Transverse colon (tissue), 4 donors: ENCODE results near the gene HES7. TPM values are rescaled to one million over a fixed set of nuclear protein-coding genes. Genes with fewer than 3 reads are reported as not detected.

Experiments used
- DNase-seq: peaks from one replicate; pipeline ENCODE4 v3.0.0-alpha.2; 2019
- H3K27ac ChIP-seq, 4 donors: fragments of 200-600 bp; sonication (generic); 2 replicates each; pipeline ENCODE4 v1.5.1; 2016 to 2018; ENCODE audit warnings: inconsistent platforms in 4 of 4
- H3K27me3 ChIP-seq: fragments of 200-600 bp; sonication (generic); 2 replicates; pipeline ENCODE4 v1.5.1; 2017; ENCODE audit warnings: inconsistent platforms
- H3K36me3 ChIP-seq, 4 donors: fragments of 200-600 bp; sonication (generic); 2 replicates each; pipeline ENCODE4 v1.5.1; 2017 to 2019; ENCODE audit warnings: inconsistent platforms in 4 of 4
- H3K4me1 ChIP-seq, 4 donors: fragments of 200-600 bp; sonication (generic); 2 replicates each; pipeline ENCODE4 v1.5.1; 2017 to 2020; ENCODE audit warnings: inconsistent platforms in 4 of 4
- H3K4me3 ChIP-seq, 4 donors: fragments of 200-600 bp; sonication (generic); 1 replicate in 1 of 4; 2 replicates in 3 of 4; pipeline versions ENCODE4 v1.5.1 to v1.6.1; 2017 to 2019; ENCODE audit warnings: inconsistent platforms in 4 of 4
- H3K9me3 ChIP-seq, 2 donors: fragments of 200-600 bp; sonication (generic); 2 replicates each; pipeline ENCODE4 v1.5.1; 2017 to 2019; ENCODE audit warnings: inconsistent platforms in 2 of 2
- EP300 ChIP-seq: sonication (generic); formaldehyde crosslinking; IDR thresholded peaks from one replicate; pipeline ENCODE4 v1.6.1; 2017; ENCODE audit warnings: antibody characterized with exemption, low read depth
- POLR2A ChIP-seq: fragments of 450-650 bp; IDR thresholded peaks from one replicate; pipeline ENCODE4 v1.6.1; 2016; ENCODE audit warnings: antibody characterized with exemption, mild to moderate bottlenecking, moderate library complexity
- POLR2AphosphoS5 ChIP-seq, 3 donors: sonication (generic); formaldehyde crosslinking; IDR thresholded peaks; one replicate each; pipeline ENCODE4 v1.6.1; 2016; ENCODE audit warnings: antibody characterized with exemption in 3 of 3
- WGBS, 2 donors: methylation state at CpG; one replicate each; pipeline ENCODE4 v1.1.5; 2018; ENCODE audit warnings: low coverage in 1 of 2; 5-methylcytosine and 5-hydroxymethylcytosine counted together
- in situ Hi-C, 4 donors: fragments of 200-750 bp; cut with MboI; loops; one replicate each; pipeline versions ENCODE4 v1.15.0 to v1.15.1; 2017; ENCODE audit warnings: low sequenced_read_pairs in 3 of 4, low pct_ligation_motif_present in 1 of 4, low pct_unique_long_range_greater_than_20kb in 1 of 4
- intact Hi-C: fragments of 100-400 bp; cut with DNase I; formaldehyde crosslinking; loops from one replicate; pipeline ENCODE4 v1.15.1; 2023; ENCODE audit warnings: low total_unique reads
- total RNA-seq, 4 donors: library from RNA; depleted of rRNA; stranded (reverse); fragments of >200 nt; gene quantifications; one replicate each; pipeline ENCODE4 v1.1.0, GENCODE V29; 2016
- TF ChIP-seq, protein P1 (sequence below), 5 experiments: fragments of 200-600 bp in 3 of 5; fragments of 450-650 bp in 2 of 5; sonication (generic) in 3 of 5; IDR thresholded peaks; 1 replicate in 2 of 5; 2 replicates in 3 of 5; pipeline ENCODE4 v1.5.1; 2016 to 2017; ENCODE audit warnings: antibody characterized with exemption in 5 of 5, inconsistent platforms in 3 of 5, mild to moderate bottlenecking in 2 of 5, moderate library complexity in 1 of 5

The HES7 gene
- total RNA-seq, 4 donors from 2014 or later = not detected

DNA sequence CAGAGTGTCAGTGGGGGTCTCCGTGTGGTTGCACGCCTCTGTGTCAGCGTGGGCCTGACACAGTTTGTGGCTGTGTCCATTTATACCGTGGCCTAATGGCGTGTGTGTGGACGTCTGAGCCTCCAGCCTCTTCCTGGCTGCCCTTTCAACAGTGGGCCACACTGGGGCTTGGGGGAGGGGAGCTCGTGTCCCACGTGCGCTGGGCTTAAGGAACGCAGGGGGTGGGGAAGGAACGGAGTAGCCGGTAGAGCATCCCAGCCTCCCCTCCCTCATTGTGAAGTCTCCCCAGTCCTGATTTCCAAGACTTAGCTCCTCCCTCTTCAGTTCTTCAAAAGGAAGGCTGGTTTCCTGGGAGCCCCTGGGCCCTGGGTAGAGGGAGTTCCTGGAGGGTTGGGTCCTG, 9.5 kb upstream of the HES7 start:
- H3K4me1 ChIP-seq = peaks cover 0 to 10% (median 9%) of the 10 kb centered on the region in 4 donors
- WGBS, 2 donors = 75% methylated on average over 12 of the region's 12 CpGs; no CpG with 5 or more reads in 1 of the 2 donors
- intact Hi-C loops (no loop called here), in situ Hi-C loops (loop anchor here in 1 of 4 donors (25.0 kb wide), 1 partner anchor 896 kb away; the partner anchor contains the start of genes DVL2, GABARAP and PHF23)
- DNase-seq = no peak
- no peaks in the 10 kb centered on the region for H3K36me3 ChIP-seq
- H3K9me3 ChIP-seq = no peaks in the 10 kb centered on the region
- no peak overlapping the region for H3K4me3 ChIP-seq
- no peak overlapping the region for H3K27ac ChIP-seq
- no peak for TF ChIP-seq POLR2A
- TF ChIP-seq, protein P1, sequence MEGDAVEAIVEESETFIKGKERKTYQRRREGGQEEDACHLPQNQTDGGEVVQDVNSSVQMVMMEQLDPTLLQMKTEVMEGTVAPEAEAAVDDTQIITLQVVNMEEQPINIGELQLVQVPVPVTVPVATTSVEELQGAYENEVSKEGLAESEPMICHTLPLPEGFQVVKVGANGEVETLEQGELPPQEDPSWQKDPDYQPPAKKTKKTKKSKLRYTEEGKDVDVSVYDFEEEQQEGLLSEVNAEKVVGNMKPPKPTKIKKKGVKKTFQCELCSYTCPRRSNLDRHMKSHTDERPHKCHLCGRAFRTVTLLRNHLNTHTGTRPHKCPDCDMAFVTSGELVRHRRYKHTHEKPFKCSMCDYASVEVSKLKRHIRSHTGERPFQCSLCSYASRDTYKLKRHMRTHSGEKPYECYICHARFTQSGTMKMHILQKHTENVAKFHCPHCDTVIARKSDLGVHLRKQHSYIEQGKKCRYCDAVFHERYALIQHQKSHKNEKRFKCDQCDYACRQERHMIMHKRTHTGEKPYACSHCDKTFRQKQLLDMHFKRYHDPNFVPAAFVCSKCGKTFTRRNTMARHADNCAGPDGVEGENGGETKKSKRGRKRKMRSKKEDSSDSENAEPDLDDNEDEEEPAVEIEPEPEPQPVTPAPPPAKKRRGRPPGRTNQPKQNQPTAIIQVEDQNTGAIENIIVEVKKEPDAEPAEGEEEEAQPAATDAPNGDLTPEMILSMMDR (IDR thresholded peaks at IDR 0.05) = no peak
- TF ChIP-seq EP300 = no peak
- no peak for TF ChIP-seq POLR2AphosphoS5 (IDR thresholded peaks at IDR 0.05)
- H3K27me3 ChIP-seq = peaks cover 35% of the 10 kb centered on the region

DNA sequence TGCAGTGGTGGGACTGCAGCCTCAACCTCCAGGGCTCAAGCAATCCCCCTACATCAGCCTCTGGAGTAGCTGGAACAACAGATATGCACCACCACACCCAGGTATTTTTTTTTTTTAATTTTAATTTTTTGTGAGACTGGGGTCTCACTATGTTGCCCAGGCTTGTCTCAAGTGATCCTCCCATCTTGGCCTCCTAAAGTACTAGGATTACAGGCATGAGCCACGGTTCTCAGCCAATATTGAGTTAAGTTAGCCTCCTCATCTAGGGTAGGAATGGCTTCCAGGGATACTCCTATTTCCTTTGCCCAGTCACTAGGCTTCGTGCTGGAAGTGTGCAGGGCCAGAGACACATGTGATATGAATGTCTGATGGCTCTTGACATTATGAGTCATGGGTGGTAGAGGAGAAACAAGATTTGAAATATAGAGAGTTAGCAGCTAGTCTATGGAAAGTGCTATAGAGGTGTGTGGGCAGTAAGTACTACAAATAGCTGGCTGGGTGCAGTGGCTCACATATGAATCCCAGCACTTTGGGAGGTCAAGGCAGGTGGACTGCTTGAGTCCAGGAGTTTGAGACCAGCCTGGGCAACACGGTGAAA, 8.0 kb upstream of the HES7 start:
- DNase-seq = no peak
- intact Hi-C loops = no loop called here
- H3K4me1 ChIP-seq = peaks cover 0 to 6% (median 5%) of the 10 kb centered on the region in 4 donors
- WGBS, 2 donors = 63 to 72% methylated on average over 2 to 3 of the region's 3 CpGs
- H3K27me3 ChIP-seq = peaks cover 48% of the 10 kb centered on the region
- TF ChIP-seq EP300 (no peak), POLR2A (no peak), POLR2AphosphoS5 (IDR thresholded peaks at IDR 0.05) (no peak)
- TF ChIP-seq, protein P1 (IDR thresholded peaks at IDR 0.05) = no peak
- no peak overlapping the region for H3K27ac ChIP-seq
- H3K36me3 ChIP-seq = no peaks in the 10 kb centered on the region
- in situ Hi-C loops = loop anchor here in 1 of 4 donors (25.0 kb wide), 1 partner anchor 895 kb away; the partner anchor contains the start of genes DVL2, GABARAP and PHF23
- H3K4me3 ChIP-seq = no peak overlapping the region
- H3K9me3 ChIP-seq = no peaks in the 10 kb centered on the region

- Histone ChIP-seq H3K4me3 (no peak overlapping the region), H3K4me1 (peaks cover 29 to 40% (median 35%) of the 10 kb centered on the region in 4 donors), H3K27me3 (peaks cover 70% of the 10 kb centered on the region), H3K27ac (no peak overlapping the region), H3K36me3 (no peaks in the 10 kb centered on the region), H3K9me3 (no peaks in the 10 kb centered on the region)
- in situ Hi-C loops = loop anchor here in 1 of 4 donors (25.0 kb wide), 1 partner anchor 891 kb away; the partner anchor contains the start of genes DVL2, GABARAP and PHF23
- WGBS, 2 donors = 70 to 82% methylated on average over 14 of the region's 14 CpGs
- DNase-seq = no peak
- TF ChIP-seq EP300 = no peak
- TF ChIP-seq, protein P1 (IDR thresholded peaks at IDR 0.05) = no peak
- TF ChIP-seq POLR2AphosphoS5 (IDR thresholded peaks at IDR 0.05) = no peak
- no peak for TF ChIP-seq POLR2A
- intact Hi-C loops = loop anchor here (10.0 kb wide), 1 partner anchor 57 kb away; no protein-coding TSS in a partner anchor
These were observed 4.3 kb upstream of the HES7 start for GRCh38 chr17:8128125-8128784.

DNA sequence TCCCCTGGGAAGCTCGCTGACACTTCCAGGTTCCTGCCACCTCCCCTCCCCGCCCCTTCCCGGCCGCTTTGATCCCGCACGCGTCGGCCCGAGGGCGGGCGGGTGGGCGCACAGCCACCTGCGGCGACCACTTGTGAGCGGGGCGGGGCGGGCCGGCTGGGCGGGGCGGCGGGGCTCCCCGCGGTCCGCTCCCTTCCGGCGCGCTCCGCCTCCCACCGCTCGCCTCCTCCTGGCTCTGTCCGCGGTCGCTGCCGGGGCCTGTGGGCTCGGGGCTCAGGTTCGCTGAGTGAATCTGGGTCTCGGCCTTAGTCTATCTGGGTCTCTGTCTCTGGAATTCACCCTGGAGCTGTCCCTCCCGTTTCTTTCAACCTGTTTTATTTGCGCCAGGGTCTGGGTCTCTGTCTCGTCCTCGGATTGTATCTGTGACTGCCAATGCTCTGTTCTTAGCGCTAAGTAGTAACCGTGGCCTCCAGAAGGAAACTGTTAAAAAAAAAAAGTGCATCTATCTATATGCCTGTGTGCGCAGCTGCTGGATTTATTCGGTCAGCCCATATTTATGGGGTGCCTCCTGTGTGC, 2.7 kb upstream of the HES7 start:
- intact Hi-C loops = loop anchor here (10.0 kb wide), 1 partner anchor 58 kb away; no protein-coding TSS in a partner anchor
- DNase-seq = peak; percentile 58
- TF ChIP-seq POLR2A (no peak), EP300 (no peak), POLR2AphosphoS5 (IDR thresholded peaks at IDR 0.05) (no peak)
- TF ChIP-seq, protein P1 (IDR thresholded peaks at IDR 0.05) = no peak

More for the DNA sequence above, 2.7 kb upstream of the HES7 start:
- H3K27ac ChIP-seq = peak overlapping the region; percentile 58 to 72 (median 64)
- H3K4me3 ChIP-seq = peak overlapping the region; percentile 43 to 74 (median 52)
- no peaks in the 10 kb centered on the region for H3K9me3 ChIP-seq
- peaks cover 82% of the 10 kb centered on the region for H3K27me3 ChIP-seq
- no peaks in the 10 kb centered on the region for H3K36me3 ChIP-seq
- in situ Hi-C loops = loop anchor here in 1 of 4 donors (25.0 kb wide), 1 partner anchor 889 kb away; the partner anchor contains the start of genes DVL2, GABARAP and PHF23
- WGBS, 2 donors = 0% methylated on average over 4 to 20 of the region's 45 CpGs
- peaks cover 39 to 57% (median 51%) of the 10 kb centered on the region in 4 donors for H3K4me1 ChIP-seq
